ENCODE data around the gene PRKCQ.

PRKCQ gene

DNA sequence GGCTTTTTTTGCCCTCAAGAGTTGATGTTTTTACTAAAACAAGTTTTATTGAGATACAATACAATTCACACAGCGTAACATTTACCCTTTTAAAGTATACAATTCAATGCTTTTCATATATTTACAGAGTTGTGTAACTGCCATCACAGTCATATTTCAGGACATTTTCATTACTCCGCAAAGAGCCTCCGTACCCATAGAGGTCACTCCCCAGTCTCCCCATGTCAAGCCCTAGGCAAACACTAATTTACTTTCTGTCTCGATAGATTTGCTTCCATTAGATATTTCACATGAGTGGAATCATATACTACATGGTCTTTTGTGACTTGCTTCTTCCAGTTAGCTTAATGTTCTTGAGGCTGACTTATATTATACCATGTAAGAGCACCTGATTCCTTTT, 183.8 kb downstream of the PRKCQ start:
- in situ Hi-C loops (cut with HindIII; ENCODE audit: low sequenced_read_pairs), result loop anchor here (10.0 to 25.0 kb wide), 2 partner anchors 141 to 309 kb away; partner anchors contain the start of gene RBM17

DNA sequence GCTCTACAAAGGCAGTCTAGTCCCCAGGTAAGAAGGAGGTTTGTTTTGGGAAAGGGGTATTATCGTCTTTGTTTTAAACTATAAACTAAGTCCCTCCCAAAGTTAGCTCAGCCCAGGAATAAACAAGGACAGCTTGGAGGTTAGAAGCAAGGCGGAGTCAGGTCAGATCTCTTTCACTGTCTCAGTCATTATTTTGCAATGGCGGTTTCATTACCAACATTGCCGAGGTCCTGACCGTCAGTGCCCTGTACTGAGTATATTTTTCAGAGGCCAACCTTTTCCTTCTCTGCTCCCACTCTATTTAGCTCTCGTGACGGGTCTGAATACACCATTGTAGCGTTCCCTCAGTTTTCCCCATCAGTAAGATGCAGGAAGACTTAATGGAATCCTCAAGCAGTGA, 184.5 kb downstream of the PRKCQ start:
- in situ Hi-C loops (cut with HindIII; ENCODE audit: low sequenced_read_pairs), result loop anchor here (10.0 to 25.0 kb wide), 2 partner anchors 141 to 308 kb away; partner anchors contain the start of gene RBM17

DNA sequence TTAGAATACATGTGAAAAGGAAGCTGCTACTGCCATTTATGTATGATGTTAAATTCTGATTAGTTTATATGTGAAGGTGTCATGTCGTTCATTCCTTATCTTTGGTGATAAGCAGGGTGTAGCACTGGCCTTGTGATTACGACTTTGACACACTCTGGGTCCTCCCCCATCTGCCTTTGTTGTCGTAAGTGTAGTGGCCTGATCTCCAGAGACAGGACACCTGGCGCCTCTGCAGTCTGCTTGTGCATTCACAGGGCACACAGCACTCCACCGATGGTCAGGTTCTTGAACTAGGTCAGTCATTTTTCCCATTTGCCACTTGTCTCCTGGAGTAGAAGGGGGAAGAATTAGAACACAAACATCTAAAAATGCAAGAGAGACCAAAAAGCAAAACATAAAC, 186.0 kb downstream of the PRKCQ start:
- in situ Hi-C loops (cut with HindIII; ENCODE audit: low sequenced_read_pairs), result loop anchor here (10.0 to 25.0 kb wide), 2 partner anchors 139 to 307 kb away; partner anchors contain the start of gene RBM17

DNA sequence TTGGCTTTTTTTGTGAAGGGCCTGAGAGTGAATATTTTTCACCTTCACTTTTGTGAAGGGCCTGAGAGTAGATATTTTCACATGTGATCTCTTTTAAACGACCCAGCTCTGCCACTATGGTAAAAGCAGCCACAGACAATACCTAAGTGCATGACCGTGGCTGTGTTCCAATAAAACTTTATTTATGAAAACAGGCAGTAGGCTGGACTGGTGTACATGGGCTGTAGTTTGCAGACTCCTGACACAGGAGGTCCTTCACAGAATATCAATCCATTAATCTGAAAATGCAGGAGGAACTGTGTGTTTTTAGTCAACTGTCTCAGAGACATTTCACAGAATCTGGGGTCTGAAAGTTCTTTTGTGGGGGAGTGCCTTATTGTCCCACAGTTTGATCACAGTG, 186.9 kb downstream of the PRKCQ start:
- in situ Hi-C loops (cut with HindIII; ENCODE audit: low sequenced_read_pairs), result loop anchor here (10.0 to 25.0 kb wide), 2 partner anchors 138 to 306 kb away; partner anchors contain the start of gene RBM17

DNA sequence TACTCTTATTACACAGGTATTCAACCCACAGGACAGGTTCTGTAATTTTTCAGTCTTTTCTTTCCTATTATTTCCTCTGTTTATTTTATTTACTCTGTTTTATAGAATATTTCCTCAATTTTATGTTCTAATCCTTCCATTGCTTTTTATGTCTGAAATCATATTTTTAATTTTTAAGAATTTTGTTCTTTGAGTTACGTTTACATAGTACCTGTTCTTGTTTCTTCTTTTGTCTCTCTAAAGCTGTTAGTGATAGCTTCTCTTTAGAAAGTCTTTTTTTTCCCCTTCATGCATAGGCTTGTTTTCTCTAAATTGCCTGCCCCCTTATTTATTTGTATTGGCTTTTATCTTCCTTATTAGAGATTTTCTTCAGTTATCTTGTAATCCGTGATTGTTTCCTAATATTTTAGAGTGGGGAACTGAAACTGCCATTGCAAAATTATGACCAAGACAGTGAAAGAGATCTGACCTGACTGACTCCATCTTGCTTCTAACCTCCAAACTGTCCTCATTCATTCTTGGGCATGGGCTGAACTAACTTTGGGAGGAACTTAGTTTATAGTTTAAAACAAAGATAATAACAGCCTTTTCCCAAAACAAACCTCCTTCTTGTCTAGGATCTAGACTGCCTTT, 189.7 kb downstream of the PRKCQ start:
- in situ Hi-C loops (cut with HindIII; ENCODE audit: low sequenced_read_pairs), result loop anchor here (10.0 to 25.0 kb wide), 2 partner anchors 136 to 303 kb away; partner anchors contain the start of gene RBM17

DNA sequence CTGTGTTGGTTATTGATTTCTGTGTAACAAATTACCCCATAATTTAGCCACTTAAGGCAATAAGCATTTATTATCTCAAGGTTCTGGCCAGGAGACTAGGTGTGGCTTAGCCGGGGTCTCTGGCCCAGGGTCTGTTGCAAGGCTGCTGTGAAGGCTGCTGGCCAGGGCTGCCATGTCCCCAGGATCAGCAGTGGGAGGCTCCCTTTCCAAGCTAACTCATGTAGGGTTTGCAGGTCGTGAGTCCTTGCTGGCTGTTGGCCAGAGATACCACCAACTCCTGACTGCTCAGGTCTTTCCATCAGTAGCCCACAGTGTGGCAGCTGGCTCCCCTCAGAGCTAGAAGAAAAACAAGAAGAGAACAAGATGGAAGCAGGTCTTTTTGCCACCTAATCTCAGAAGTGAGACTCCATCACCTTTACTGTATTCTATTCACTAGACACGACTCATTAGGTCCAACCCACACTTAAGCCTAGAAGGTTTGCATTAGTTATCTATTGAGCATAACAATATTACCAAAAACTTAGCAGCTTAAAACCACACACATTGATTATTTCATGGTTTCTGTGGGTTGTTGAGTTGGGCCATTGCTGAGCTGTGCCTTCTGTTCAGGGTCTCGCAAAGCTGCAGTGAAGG, 191.7 kb downstream of the PRKCQ start:
- in situ Hi-C loops (cut with HindIII; ENCODE audit: low sequenced_read_pairs), result loop anchor here (25.0 kb wide), 1 partner anchor 301 kb away; the partner anchor contains the start of gene RBM17

DNA sequence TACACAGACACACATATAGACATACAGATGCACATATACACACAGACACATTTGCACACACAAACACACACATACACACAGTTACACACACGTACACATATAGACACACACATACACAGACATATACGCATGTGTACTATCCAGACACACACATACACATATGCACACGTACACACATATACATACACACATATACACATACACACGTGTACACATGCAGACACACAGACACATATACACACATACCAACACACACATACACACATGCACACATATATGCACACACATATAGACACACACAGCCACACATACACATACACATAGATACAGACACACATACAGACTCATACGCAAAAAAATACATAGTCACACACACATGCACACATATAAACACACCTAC, 193.1 kb downstream of the PRKCQ start:
- in situ Hi-C loops (cut with HindIII; ENCODE audit: low sequenced_read_pairs), result loop anchor here (25.0 kb wide), 1 partner anchor 300 kb away; the partner anchor contains the start of gene RBM17

DNA sequence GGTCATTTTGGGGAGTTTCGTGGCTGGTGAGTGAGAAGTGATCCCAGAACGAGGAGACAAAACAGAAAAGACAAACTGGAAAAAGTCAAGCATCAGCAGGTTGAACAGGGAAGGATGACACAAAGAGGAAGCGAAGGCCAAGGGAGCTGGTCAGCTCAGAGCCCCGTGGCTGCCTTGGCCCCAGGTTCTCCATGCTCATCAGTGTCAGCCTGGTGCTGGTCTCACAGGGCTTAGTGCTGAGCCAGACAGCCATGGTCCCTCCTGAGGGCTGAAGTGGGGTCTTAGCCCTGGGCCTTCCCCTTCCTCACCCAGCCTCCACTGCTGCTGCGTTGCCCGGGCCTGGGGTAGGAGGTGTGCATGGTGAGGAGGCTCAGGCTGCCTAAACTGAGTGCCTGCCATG, 193.7 kb downstream of the PRKCQ start:
- in situ Hi-C loops (cut with HindIII; ENCODE audit: low sequenced_read_pairs), result loop anchor here (25.0 kb wide), 1 partner anchor 299 kb away; the partner anchor contains the start of gene RBM17

DNA sequence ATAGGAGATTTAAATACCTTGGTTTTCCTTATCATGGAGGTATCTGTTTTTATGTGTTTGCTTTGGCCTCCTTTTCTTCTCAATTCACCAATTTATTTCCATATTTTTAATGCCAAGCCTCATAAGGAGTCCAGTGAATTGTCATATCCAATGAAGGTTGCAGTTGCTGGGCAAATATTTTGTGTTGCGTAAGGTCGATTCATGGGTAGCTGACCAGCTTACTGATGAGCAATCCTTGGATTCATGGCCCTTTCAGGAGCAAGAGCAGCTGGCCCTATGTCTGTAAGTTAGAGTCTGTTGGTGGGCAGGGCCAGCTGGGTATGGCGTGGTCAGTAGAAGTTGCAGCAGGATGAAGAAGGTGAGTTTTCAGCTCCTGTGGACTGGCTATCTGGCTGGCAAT, 194.4 kb downstream of the PRKCQ start:
- in situ Hi-C loops (cut with HindIII; ENCODE audit: low sequenced_read_pairs), result loop anchor here (25.0 kb wide), 1 partner anchor 298 kb away; the partner anchor contains the start of gene RBM17

DNA sequence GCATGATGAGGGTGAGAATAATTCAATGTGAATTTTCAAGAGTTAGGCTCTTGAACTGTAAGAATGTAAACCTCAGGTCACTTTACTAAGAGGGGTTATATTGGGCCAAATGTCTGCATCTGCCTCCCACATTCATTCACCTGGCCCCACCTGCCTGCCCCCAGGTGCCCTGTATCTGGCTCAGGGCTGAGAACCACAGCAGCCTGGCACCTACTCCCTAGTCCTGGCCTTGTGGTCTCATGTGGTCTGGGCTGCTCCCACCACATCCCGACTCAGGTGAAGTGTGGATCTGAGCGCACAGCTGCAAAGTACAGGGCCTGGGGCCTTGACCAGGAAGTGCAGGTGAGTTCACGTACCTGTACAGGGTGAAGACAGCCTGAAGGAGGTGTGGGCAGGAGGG, 195.2 kb downstream of the PRKCQ start:
- in situ Hi-C loops (cut with HindIII; ENCODE audit: low sequenced_read_pairs), result loop anchor here (25.0 kb wide), 1 partner anchor 298 kb away; the partner anchor contains the start of gene RBM17

DNA sequence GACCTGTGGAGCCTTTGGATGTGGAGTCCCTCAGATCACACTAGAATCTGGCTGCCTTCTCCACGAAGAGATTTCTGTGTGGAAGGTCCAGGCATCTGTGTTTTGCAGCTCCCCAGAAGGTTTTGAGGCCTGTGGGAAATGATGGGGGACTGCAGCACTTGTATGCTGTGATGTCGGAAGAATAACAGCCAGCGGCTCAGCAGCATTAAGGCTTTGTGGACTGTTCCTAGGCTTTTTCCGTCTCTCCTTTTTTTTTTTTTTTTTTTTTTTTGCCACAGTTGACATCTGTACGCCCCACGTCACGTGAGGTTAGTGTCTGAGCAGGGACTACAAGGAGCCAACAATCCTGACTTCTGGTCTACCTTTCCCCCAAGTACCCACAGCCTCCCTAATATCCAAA, 196.0 kb downstream of the PRKCQ start:
- in situ Hi-C loops (cut with HindIII; ENCODE audit: low sequenced_read_pairs), result loop anchor here (25.0 kb wide), 1 partner anchor 297 kb away; the partner anchor contains the start of gene RBM17

DNA sequence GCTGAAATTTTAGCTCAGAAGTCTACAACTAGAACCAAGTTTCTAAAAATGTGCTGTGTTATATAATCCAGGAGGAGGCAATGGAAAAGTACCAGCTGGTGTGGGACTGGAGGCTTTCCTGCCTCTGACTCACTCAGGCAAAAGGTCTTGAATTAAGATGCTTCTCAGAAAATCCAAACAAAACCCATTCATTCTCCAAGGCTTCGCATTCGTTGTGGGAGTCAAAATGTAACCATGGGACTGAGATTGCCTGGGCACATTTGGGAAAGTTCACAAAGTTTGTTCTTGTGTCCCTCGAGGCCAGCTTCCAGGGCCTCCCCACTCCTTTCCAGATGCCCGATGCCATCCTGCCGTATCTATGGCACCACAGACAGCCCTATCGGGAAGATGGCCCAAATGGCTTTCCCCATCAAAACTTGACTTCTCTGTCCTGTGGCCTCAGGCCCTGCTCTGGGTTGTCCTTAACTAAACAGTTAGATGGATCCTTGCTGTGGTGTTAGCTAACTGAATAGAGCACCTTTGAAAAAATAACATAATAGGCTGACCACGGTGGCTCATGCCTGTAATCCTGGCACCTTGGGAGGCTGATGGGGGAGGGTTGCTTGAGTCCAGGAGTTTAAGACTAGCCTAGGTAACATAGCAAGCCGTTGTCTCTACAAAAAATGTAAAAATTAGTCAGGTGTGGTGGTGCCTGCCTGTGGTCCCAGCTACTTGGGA, 196.8 kb downstream of the PRKCQ start:
- in situ Hi-C loops (cut with HindIII; ENCODE audit: low sequenced_read_pairs), result loop anchor here (25.0 kb wide), 1 partner anchor 296 kb away; the partner anchor contains the start of gene RBM17

DNA sequence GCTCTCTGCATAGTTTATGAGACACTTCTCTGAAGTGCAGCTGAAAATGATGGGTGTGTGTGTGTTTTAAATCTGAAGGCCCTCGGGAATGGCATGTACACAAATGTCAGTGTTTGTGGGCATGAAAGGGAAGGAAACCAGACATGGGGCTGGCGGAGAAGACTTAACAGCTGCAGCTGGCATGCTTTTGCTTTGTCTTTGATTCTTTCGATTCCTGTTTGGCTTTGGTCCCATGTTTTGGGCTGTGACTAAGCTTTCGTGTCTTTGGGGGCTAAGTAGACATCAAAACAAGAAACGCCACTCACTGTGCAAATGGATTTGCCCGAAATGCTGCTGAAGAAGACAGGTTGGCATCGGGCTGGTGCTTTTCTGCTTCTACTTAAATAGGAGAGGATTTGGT, 198.0 kb downstream of the PRKCQ start:
- in situ Hi-C loops (cut with HindIII; ENCODE audit: low sequenced_read_pairs), result loop anchor here (25.0 kb wide), 1 partner anchor 295 kb away; the partner anchor contains the start of gene RBM17

DNA sequence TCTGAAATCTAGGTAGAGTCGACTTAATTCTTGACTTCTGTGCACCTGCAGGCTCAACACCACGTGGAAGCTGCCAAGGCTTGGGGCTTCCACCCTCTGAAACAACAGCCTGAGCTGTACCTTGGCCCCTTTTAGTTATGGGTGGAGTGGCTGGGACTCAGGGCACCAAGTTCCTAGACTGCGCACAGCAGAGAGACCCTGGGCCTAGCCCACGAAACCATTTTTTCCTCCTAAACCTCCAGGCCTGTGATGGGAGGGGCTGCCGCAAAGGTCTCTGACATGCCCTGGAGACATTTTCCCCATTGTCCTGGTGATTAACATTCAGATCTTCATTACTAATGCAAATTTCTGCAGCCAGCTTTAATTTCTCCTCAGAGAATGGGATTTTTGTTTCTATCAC, 199.6 kb downstream of the PRKCQ start:
- in situ Hi-C loops (cut with HindIII; ENCODE audit: low sequenced_read_pairs), result loop anchor here (25.0 kb wide), 1 partner anchor 293 kb away; the partner anchor contains the start of gene RBM17

DNA sequence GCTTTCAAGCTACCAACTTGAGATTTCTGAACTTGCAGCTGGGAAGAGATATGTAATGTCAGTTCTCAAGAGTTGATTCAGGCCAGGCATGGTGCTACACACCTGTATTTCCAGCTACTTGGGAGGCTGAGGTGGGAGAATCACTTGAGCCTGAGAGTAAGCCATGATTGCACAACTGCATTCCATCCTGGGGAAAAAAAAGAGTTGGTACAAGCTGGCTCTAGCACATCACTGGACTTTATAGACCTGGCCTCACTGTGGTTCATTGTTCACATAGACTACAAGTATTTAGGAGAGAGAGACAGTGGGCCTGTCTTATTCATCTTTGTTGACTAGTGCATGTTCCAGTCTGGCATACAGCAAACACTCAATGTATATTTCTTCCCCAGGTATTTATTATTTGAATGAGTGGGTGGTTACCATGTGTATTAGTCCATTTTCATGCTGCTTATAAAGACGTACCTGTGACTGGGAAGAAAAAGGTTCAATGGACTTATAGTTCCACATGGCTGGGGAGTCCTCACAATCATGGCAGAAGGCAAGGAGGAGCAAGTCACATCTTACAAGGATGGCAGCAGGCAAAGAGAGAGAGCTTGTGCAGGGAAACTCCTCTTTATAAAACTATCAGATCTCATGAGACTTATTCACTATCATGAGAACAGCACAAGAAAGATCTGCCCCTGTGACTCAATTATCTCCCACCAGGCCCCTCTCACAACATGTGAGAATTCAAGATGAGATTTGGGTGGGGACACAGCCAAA, 200.9 kb downstream of the PRKCQ start:
- in situ Hi-C loops (cut with HindIII; ENCODE audit: low sequenced_read_pairs), result loop anchor here (25.0 kb wide), 1 partner anchor 292 kb away; the partner anchor contains the start of gene RBM17
